Measurements from ENCODE around the gene OR4B1.

The OR4B1 gene

DNA sequence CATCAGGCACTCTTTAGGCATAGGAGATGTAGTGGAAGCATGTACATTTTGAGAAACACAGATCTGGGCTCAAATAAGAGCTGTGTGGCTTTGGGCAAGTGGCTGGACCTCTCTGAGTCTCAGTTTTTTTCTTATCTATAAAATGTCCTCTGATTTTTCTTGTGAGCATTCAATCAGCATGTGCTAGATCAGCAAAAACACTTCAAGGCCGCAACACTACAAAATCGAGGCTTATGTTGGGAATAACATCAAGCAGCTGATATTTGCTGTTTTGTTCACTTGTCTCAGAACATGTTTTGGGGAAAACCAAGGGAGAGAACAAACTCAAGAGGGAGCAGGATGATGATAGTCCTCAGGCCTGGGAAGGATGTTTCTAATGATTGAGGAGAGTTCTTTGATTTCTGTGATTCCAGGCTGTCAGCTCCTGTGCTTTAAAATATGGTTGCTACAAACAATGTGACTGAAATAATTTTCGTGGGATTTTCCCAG, 46.9 kb downstream of the OR4B1 start, which contains the start of gene OR4X1:
OR4X1 (plus strand) TSS at position 439 of the 489 bp plus-strand sequence; CDS start at position 439, 0 bp downstream.
- DNase-seq, result no peak
